Activated CD8-positive, alpha-beta memory T cell treated with anti-CD3 and anti-CD28 coated beads, Interleukin-2, amount 50 U/mL, for 24 hours (primary cell): ENCODE data around the gene PRSS21.

Source experiments
- DNase-seq: peaks from one replicate; pipeline ENCODE4 v3.0.0-alpha.2; 2020; ENCODE audit errors: extremely low read depth

The PRSS21 gene

GRCh38 chr16:2779978-2780898 lies 36.8 kb upstream of the PRSS21 start:
- DNase-seq = no peak

- no peak for DNase-seq
Measured at GRCh38 chr16:2782583-2783351, 34.3 kb upstream of the PRSS21 start.

DNA sequence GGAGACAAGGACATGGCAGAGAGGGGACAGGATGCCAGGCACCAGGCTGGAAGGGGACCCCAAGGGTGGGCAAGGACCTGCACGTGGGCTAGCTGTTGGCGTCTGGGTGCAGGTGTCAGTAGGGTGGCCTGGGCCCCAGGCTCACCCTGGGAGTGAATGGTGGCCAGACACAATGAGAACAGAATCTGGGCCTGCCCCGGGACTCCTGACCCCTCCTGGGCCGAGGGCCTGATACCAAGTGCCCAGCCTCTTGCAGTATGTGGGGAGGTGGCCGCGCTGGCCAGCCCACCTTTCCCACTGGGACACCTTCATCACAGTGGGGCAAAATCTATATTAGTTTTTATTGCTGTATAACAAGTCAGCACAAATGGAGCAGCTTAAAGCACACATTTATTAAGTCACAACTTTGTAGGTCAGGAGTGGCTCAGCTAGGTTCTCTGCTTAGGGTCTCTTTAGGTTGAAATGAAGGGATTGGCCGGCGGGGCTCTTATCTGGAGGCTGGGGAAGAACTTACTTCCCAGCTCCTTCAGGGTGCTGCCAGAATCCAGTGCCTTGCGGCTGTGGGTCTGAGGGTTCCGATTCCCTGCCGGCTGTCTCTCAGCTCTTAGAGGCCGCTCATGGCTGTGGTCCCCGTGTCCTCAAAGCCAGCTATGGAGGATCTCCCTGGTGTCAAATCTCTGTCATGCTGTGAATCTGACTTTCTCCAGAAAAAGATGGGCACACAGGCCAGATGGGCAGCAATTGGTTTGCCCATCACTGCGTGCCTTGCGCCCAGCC lies 33.3 kb upstream of the PRSS21 start:
- DNase-seq = no peak

GRCh38 chr16:2784358-2785100 lies 32.5 kb upstream of the PRSS21 start:
- DNase-seq = no peak

DNA sequence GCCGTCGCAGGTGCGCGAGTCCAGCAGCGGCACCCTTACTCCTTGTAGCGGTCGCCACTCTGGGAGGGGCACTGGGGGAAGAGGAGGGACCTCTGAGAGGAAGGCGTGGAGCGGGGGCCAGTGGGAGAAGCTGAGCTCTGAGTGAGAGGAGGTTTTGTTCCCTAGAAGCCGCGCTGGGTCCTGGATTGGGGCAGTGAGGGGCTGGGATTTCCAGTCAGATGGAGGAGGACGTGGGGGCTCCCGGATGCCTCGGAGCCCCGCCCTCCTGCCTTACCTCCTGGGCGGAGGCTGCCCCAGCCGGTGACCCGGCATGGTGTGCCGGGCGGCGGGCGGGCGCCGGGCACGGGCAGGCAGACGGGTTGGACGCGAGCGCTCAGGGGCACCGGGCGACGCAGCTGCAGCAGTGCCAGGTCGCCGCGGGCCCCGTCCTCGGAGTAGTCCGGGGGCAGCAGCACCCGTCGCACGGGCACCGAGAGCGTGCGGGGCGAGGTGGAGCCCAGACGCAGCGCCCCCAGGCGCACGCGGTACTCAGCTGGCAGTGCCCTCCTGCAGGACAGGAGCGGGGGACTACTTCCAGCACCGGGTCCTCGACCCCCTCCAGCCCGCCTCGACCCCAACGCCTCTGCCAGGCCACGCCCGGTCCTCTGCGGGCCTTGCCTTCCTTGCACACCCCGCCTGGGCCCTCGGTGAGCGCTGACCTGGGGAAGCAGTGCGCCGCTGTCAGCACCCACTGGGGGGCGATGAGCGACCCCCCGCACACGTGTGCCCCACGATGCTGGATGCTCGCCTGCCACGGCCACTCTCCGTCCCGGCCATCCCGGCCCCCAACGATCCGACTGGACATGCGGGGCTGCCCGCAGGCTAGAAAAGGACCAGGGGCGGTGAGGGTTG lies 31.7 kb upstream of the PRSS21 start:
- peak; percentile 20 for DNase-seq

GRCh38 chr16:2786061-2786825 lies 30.8 kb upstream of the PRSS21 start:
- DNase-seq = no peak

DNA sequence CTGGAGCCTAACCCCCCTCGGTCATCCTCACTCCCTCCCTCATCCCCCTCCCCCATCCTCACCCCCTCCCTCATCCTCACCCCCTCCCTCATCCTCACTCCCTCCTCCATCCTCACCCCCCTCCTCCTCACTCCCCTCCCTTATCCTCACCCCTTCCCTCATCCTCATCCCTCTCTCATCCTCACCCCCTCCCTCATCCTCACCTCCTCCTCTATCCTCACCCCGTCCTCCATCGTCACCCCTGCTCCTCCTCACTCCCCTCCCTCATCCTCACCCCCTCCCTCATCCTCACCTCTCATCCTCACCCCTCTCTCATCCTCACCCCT lies 30.2 kb upstream of the PRSS21 start:
- DNase-seq = no peak

- no peak for DNase-seq
Measured at GRCh38 chr16:2787406-2787805, 29.6 kb upstream of the PRSS21 start, which contains the start of gene PRSS33. TSS of gene PRSS33 (minus strand) at chr16:2787560. CDS start at chr16:2786547, 1,013 bp downstream.

DNA sequence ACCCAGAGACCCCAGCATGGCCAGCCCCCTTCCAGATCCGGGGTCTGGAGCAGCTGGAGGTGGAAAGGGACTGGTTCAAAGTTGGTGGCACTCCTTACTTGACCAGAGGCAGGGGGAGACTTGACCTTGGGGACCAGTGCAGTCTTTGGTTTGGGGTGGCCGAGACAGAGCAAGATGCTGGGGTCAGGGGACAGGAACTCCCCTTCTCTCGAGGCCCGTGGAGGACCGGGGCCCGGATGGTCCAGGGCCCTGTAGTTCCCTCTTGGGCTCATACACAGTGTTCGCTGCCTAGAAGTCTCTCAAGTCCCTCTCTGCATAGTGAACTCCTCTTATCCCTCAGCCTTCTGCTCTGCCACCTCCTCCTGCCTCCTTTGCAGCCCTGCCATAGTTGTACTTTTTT lies 29.1 kb upstream of the PRSS21 start:
- DNase-seq = no peak

DNA sequence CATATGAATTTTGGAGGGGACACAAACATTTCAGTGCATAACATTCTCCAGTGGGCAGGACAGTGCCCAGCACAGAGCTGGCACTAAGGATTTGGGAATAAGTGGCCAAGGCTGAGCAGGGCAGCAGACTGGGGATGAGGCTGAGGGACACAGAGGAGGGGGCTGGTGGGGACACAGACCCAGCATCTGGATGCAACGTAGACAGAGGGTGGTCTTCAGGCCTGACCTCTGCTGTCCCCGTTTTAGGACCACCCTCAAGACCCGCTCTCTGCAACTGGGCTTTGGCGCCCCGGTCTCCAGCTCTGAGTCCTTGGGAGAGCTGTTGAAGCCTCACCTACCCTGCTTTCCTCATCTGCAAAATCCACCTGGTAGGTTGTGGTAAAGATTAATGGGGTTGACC lies 26.4 kb upstream of the PRSS21 start:
- DNase-seq = no peak

GRCh38 chr16:2791174-2791573 lies 25.9 kb upstream of the PRSS21 start:
- DNase-seq = no peak

DNA sequence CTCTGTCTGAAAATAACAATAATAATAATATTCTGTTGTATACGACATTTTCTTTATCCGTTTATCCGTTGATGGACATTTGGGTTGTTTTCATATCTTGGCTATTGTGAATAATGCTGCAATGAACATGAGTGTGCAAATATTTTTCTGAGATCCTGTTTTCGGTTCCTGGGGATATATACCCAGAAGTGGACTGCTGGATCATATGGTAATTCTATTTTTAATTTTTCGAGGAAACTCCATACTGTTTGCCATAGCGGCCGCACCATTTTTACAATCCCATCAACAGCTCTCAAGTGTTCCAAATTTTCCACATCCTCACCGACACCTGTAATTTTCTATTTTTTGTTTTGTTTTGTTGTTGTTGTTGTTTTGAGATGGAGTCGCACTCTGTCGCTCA lies 24.1 kb upstream of the PRSS21 start:
- no peak for DNase-seq

GRCh38 chr16:2795395-2796143 lies 21.5 kb upstream of the PRSS21 start:
- no peak for DNase-seq

- DNase-seq = no peak
Measured at GRCh38 chr16:2798723-2799204, 18.3 kb upstream of the PRSS21 start.

GRCh38 chr16:2799205-2799858 lies 17.7 kb upstream of the PRSS21 start:
- DNase-seq = no peak

GRCh38 chr16:2799859-2800226 lies 17.2 kb upstream of the PRSS21 start:
- no peak for DNase-seq

DNA sequence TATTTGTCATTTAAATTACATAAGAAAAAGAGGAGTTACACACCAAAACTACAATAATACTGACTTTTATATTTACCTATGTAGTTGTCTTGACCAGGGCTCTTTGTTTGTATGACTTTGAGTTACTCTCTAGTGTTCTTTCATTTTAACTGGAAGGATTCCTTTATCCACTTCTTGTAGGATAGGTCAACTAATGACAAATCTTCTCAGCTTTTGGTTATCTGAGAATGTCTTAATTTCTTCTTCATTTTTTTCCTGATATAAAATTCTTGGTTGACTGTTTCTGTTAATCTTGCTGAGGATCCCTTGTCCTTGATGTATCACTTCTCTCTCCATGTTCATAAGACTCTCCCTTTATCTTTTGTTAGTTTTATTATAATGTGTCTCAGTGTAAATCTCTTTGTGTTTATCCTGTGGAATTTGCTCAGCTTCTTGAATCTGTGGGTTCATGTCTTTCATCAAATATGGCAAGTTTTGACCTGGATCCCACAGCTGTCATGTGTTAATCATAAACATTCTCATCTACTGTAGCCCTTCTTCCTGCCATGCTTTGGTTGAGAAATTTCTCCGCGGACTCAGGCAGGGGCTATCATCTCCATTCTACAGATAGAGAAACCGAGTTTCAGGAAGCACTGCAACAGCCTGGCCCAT lies 13.4 kb upstream of the PRSS21 start:
- no peak for DNase-seq

GRCh38 chr16:2804728-2805127 lies 12.3 kb upstream of the PRSS21 start:
- no peak for DNase-seq
